Loucy (cell line): ENCODE measurements around the gene JAZF1.
A peak's percentile ranks its signal among the peaks of the same experiment; 100 is the strongest.

Source experiments
- H2AFZ ChIP-seq: fragments of 200-600 bp; sonication (generic); 2 replicates; pipeline ENCODE4 v1.6.0; 2016; ENCODE audit warnings: antibody characterized with exemption, mild to moderate bottlenecking, low read length, moderate library complexity
- H3F3A ChIP-seq: fragments of 200-600 bp; 2 replicates; pipeline ENCODE4 v1.6.0; 2016; ENCODE audit warnings: antibody characterized with exemption, low read depth, mild to moderate bottlenecking
- H3K27me3 ChIP-seq: fragments of 200-600 bp; sonication (generic); 2 replicates; pipeline ENCODE4 v1.6.1; 2014; ENCODE audit warnings: low read length, mild to moderate bottlenecking; ENCODE audit not compliant: insufficient read depth, poor library complexity, severe bottlenecking
- H3K36me3 ChIP-seq: fragments of 200-600 bp; sonication (generic); 2 replicates; pipeline ENCODE4 v1.6.1; 2016; ENCODE audit warnings: low read length; ENCODE audit not compliant: insufficient read depth
- H3K4me1 ChIP-seq: fragments of 200-600 bp; sonication (generic); 2 replicates; pipeline ENCODE4 v1.5.1; 2014; ENCODE audit warnings: low read length, mild to moderate bottlenecking; ENCODE audit not compliant: insufficient read depth, poor library complexity, severe bottlenecking
- H3K4me2 ChIP-seq: fragments of 200-600 bp; sonication (generic); 2 replicates; pipeline ENCODE4 v1.6.0; 2014; ENCODE audit warnings: antibody characterized with exemption, low read length, low read depth, mild to moderate bottlenecking; ENCODE audit not compliant: poor library complexity, severe bottlenecking
- H3K4me3 ChIP-seq: fragments of 200-600 bp; sonication (generic); 2 replicates; pipeline ENCODE4 v1.5.1; 2014; ENCODE audit warnings: low read length, mild to moderate bottlenecking, mixed read lengths; ENCODE audit not compliant: poor library complexity, severe bottlenecking
- H3K79me2 ChIP-seq: fragments of 200-600 bp; sonication (generic); 2 replicates; pipeline ENCODE4 v1.6.1; 2014; ENCODE audit warnings: low read length; ENCODE audit not compliant: insufficient read depth
- H3K9ac ChIP-seq: fragments of 200-600 bp; sonication (generic); 2 replicates; pipeline ENCODE4 v1.6.0; 2014; ENCODE audit warnings: mild to moderate bottlenecking, low read depth, low read length, moderate library complexity; ENCODE audit not compliant: poor library complexity, severe bottlenecking
- H3K9me2 ChIP-seq: fragments of 200-600 bp; sonication (generic); replicated peaks from 2 replicates; pipeline ENCODE4 v1.6.1; 2016; ENCODE audit warnings: low read depth, low read length, mixed read lengths
- H3K9me3 ChIP-seq: fragments of 200-600 bp; sonication (generic); 2 replicates; pipeline ENCODE4 v1.6.1; 2014; ENCODE audit warnings: mild to moderate bottlenecking, antibody characterized with exemption, low read length, low read depth; ENCODE audit not compliant: insufficient read depth
- H4K20me1 ChIP-seq: fragments of 200-600 bp; sonication (generic); 2 replicates; pipeline ENCODE4 v1.6.0; 2014; ENCODE audit warnings: antibody characterized with exemption, low read length, mild to moderate bottlenecking; ENCODE audit not compliant: insufficient read depth, poor library complexity, severe bottlenecking
- EZH2phosphoT487 ChIP-seq: fragments of 200-600 bp; IDR thresholded peaks from 2 replicates; pipeline ENCODE4 v1.6.1; 2018; ENCODE audit warnings: antibody characterized with exemption, mild to moderate bottlenecking, moderate library complexity, borderline replicate concordance
- TF ChIP-seq, protein P1 (sequence below): fragments of 200-600 bp; sonication (generic); conservative IDR thresholded peaks from 2 replicates; pipeline ENCODE4 v1.5.1; 2014; ENCODE audit warnings: mild to moderate bottlenecking, antibody characterized with exemption, low read length

Gene JAZF1

DNA sequence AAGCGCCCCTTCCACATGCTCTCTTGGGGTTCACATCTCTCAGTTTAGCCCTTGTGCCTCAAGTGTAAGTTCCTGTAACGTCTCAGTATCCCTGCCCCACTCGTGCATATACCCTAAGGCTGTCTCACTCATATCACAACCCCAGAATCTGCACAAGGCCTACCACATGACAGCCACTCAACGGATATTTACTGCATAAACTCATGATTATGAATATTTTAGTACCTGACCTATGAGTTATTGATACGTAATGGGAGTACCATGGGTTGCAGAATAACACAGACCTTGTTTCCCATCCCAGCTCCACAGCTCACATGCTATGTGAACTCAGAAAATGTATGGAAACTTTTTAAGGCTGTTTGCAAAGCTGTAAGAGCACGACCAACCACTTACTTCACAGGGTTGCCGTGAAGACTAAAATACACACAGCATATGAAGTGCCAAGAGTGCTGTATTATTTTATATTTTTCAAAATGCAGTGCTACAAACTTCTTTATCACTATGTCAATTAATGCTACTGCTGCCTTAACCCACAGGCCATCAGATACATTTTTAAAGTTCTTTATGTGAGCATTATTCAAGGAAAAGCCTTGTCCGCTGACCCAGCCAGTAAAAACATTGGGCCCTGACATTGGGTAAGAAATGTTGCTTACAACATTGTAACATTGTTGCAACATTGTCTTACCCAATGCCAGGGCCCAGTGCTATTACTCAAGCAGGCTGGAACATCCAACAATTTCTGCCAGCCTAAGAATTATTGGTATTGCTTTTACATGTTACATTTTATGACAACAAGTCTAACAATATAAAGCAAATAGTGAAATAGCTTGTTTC, 97.2 kb downstream of the JAZF1 start:
- Histone ChIP-seq H3F3A (peaks cover 9% of the 10 kb centered on the region; the same call in 1 of the 2 replicates), H3K4me2 (peak overlapping the region; percentile 24), H3K4me1 (peaks cover 89% of the 10 kb centered on the region), H2AFZ (no peak overlapping the region), H3K9ac (peak overlapping the region; percentile 5), H3K79me2 (peaks cover 52% of the 10 kb centered on the region), H3K4me3 (no peak overlapping the region), H4K20me1 (no peaks in the 10 kb centered on the region), H3K9me3 (no peaks in the 10 kb centered on the region), H3K27me3 (no peaks in the 10 kb centered on the region), H3K36me3 (no peaks in the 10 kb centered on the region), H3K9me2 (no peaks in the 10 kb centered on the region)
- TF ChIP-seq, protein P1, sequence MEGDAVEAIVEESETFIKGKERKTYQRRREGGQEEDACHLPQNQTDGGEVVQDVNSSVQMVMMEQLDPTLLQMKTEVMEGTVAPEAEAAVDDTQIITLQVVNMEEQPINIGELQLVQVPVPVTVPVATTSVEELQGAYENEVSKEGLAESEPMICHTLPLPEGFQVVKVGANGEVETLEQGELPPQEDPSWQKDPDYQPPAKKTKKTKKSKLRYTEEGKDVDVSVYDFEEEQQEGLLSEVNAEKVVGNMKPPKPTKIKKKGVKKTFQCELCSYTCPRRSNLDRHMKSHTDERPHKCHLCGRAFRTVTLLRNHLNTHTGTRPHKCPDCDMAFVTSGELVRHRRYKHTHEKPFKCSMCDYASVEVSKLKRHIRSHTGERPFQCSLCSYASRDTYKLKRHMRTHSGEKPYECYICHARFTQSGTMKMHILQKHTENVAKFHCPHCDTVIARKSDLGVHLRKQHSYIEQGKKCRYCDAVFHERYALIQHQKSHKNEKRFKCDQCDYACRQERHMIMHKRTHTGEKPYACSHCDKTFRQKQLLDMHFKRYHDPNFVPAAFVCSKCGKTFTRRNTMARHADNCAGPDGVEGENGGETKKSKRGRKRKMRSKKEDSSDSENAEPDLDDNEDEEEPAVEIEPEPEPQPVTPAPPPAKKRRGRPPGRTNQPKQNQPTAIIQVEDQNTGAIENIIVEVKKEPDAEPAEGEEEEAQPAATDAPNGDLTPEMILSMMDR: no peak
- TF ChIP-seq EZH2phosphoT487: no peak

DNA sequence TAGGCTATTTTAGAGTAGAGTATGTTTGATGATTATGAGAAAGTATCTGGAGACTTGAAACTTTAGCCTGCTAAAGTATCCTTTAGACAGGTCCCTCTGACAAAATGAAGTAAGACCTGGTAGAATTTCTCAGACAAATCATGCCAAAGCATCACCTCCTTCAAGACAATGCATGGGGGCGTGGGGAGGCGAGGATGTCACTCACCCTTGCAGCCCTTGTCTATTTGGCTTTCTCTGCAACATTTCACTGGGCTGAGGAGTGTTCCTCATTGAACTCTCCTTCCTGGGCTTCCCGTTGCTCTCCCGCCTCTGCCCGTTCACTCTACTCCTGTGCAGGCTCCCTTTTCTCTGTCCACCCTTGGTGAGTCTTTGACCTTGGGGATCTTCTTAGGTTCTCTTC, 98.5 kb downstream of the JAZF1 start:
- Histone ChIP-seq H3K79me2 (peaks cover 45% of the 10 kb centered on the region), H2AFZ (no peak overlapping the region), H3K27me3 (no peaks in the 10 kb centered on the region), H3K4me2 (no peak overlapping the region), H3K4me1 (peaks cover 85% of the 10 kb centered on the region), H3K9me2 (no peaks in the 10 kb centered on the region), H3K36me3 (no peaks in the 10 kb centered on the region), H3K9ac (no peak overlapping the region), H4K20me1 (no peaks in the 10 kb centered on the region), H3F3A (peaks cover 9% of the 10 kb centered on the region; the same call in 1 of the 2 replicates), H3K4me3 (no peak overlapping the region), H3K9me3 (no peaks in the 10 kb centered on the region)
- no peak for TF ChIP-seq EZH2phosphoT487
- TF ChIP-seq, protein P1: no peak

DNA sequence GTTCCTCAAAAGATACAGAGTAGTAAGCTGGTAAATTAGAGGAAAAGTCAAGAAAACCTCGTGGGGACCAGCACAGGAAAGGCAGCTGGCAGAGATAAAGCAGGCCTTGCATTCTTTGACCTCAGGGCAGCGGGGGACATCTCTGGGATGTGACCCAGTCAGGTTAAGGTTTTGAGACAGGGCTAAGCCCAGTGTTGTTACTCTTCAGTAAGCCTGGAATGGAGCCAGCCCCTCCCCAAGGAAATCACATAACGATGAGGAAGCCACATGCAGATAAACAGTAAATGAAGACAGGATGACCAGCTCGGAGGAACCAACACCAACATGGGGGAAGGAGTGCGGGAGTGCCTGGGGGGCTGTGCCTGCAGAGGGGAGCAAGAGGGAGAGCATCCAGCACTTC, 99.6 kb downstream of the JAZF1 start:
- peaks cover 5% of the 10 kb centered on the region; the same call in 1 of the 2 replicates for H3F3A ChIP-seq
- peaks cover 45% of the 10 kb centered on the region for H3K79me2 ChIP-seq
- no peak overlapping the region for H2AFZ ChIP-seq
- no peaks in the 10 kb centered on the region for H4K20me1 ChIP-seq
- H3K9ac ChIP-seq: no peak overlapping the region
- no peaks in the 10 kb centered on the region for H3K9me3 ChIP-seq
- H3K4me1 ChIP-seq: peaks cover 78% of the 10 kb centered on the region
- no peaks in the 10 kb centered on the region for H3K27me3 ChIP-seq
- H3K36me3 ChIP-seq: no peaks in the 10 kb centered on the region
- no peak for TF ChIP-seq EZH2phosphoT487
- TF ChIP-seq, protein P1: no peak
- H3K4me3 ChIP-seq: peak overlapping the region; percentile 25
- H3K4me2 ChIP-seq: peak overlapping the region; percentile 68
- H3K9me2 ChIP-seq: no peaks in the 10 kb centered on the region
